ENCODE data around the gene KCNN3.

DNA sequence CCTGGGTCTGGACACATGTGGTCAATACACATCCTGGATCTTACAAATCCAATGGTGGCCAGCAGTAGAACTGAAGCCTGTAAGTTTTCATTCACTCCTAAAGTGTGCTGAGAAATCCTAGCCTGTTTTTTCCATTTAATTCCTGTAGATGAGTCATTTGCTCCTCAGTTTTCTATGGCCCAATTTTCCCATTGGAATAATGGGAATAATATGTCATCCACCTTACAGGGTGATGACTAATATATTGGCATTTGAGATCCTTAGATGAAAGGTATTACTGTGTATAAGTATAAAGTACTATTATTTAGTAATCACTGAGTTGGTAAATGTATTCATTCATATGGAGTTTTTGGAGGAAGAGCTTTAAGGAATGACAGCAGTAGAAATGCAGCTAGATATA, 172.4 kb downstream of the KCNN3 start:
- TF ChIP-seq EP300 (IDR thresholded peaks at IDR 0.05) = no peak
- TF ChIP-seq, protein P1, sequence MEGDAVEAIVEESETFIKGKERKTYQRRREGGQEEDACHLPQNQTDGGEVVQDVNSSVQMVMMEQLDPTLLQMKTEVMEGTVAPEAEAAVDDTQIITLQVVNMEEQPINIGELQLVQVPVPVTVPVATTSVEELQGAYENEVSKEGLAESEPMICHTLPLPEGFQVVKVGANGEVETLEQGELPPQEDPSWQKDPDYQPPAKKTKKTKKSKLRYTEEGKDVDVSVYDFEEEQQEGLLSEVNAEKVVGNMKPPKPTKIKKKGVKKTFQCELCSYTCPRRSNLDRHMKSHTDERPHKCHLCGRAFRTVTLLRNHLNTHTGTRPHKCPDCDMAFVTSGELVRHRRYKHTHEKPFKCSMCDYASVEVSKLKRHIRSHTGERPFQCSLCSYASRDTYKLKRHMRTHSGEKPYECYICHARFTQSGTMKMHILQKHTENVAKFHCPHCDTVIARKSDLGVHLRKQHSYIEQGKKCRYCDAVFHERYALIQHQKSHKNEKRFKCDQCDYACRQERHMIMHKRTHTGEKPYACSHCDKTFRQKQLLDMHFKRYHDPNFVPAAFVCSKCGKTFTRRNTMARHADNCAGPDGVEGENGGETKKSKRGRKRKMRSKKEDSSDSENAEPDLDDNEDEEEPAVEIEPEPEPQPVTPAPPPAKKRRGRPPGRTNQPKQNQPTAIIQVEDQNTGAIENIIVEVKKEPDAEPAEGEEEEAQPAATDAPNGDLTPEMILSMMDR (IDR thresholded peaks at IDR 0.05) = no peak
